ENCODE data around the gene ARHGEF37. TPM values are rescaled to one million over a fixed set of nuclear protein-coding genes. Genes with fewer than 3 reads are reported as not detected.

The ARHGEF37 gene
- total RNA-seq, 5 donors from 2014 or later (not counting 1 experiment from before 2014, with no cell fraction given): 0.07 to 1.0 (median 0.59) TPM; not detected in 1

- Mint-ChIP-seq H3K27me3 (no peaks in the 10 kb centered on the region), H3K36me3 (no peaks in the 10 kb centered on the region), H3K27ac (no peak overlapping the region), H3K4me3 (no peak overlapping the region), H3K9me3 (no peaks in the 10 kb centered on the region), H3K4me1 (no peaks in the 10 kb centered on the region)
- POLR2A ChIA-PET: no interaction called here
- H3K27ac ChIP-seq (ENCODE audit: low read length): no peak overlapping the region
- H3K4me1 ChIP-seq (ENCODE audit: control insufficient read depth in 1 of 2, extremely low read depth in 1 of 2, insufficient read depth in 2 of 2, low read length in 2 of 2): no peaks in the 10 kb centered on the region
- H3K9me3 ChIP-seq: no peaks in the 10 kb centered on the region
- ATAC-seq (replicated peaks in 1 of 4): no peak
- DNase-seq: no peak
- peaks cover 0 to 8% of the 10 kb centered on the region in 2 experiments for H3K27me3 ChIP-seq (replicated peaks in 1 of 2; ENCODE audit: control insufficient read depth in 2 of 2, extremely low read depth in 1 of 2, insufficient read depth in 2 of 2, low read length in 1 of 2)
- H3K4me3 ChIP-seq (ENCODE audit: control insufficient read depth in 1 of 2, extremely low read depth in 1 of 2, low read length in 1 of 2): no peak overlapping the region
- CTCF ChIA-PET: no interaction called here
- WGBS (ENCODE audit: insufficient coverage): 84% methylated on average over 5 of the region's 5 CpGs
- H3K36me3 ChIP-seq (ENCODE audit: control insufficient read depth in 2 of 2, extremely low read depth in 1 of 2, insufficient read depth in 1 of 2, low read length in 1 of 2): no peaks in the 10 kb centered on the region
Measured at GRCh38 chr5:149629421-149629820, 48.1 kb downstream of the ARHGEF37 start.

GRCh38 chr5:149630337-149630736 is 49.0 kb downstream of the ARHGEF37 start:
- no peaks in the 10 kb centered on the region for H3K36me3 Mint-ChIP-seq
- DNase-seq (no peak), ATAC-seq (replicated peaks in 1 of 4) (no peak)
- CTCF ChIA-PET: interaction anchor here in 1 of 2 donors (0.5 kb wide), 1 partner anchor 8 kb away, joined by 3 read pairs; no protein-coding TSS in a partner anchor
- no peak overlapping the region for H3K27ac Mint-ChIP-seq
- no peaks in the 10 kb centered on the region for H3K9me3 Mint-ChIP-seq
- H3K9me3 ChIP-seq: no peaks in the 10 kb centered on the region
- POLR2A ChIA-PET: no interaction called here
- no peaks in the 10 kb centered on the region for H3K36me3 ChIP-seq (ENCODE audit: control insufficient read depth in 2 of 2, extremely low read depth in 1 of 2, insufficient read depth in 1 of 2, low read length in 1 of 2)
- no peak overlapping the region for H3K4me3 ChIP-seq (ENCODE audit: control insufficient read depth in 1 of 2, extremely low read depth in 1 of 2, low read length in 1 of 2)
- H3K4me1 ChIP-seq (ENCODE audit: control insufficient read depth in 1 of 2, extremely low read depth in 1 of 2, insufficient read depth in 2 of 2, low read length in 2 of 2): no peaks in the 10 kb centered on the region
- no peaks in the 10 kb centered on the region for H3K27me3 Mint-ChIP-seq
- peaks cover 0 to 8% of the 10 kb centered on the region in 2 experiments for H3K27me3 ChIP-seq (replicated peaks in 1 of 2; ENCODE audit: control insufficient read depth in 2 of 2, extremely low read depth in 1 of 2, insufficient read depth in 2 of 2, low read length in 1 of 2)
- H3K4me3 Mint-ChIP-seq: no peak overlapping the region
- 90% methylated on average over 8 of the region's 8 CpGs for WGBS (ENCODE audit: insufficient coverage)
- no peaks in the 10 kb centered on the region for H3K4me1 Mint-ChIP-seq
- no peak overlapping the region for H3K27ac ChIP-seq (ENCODE audit: low read length)

GRCh38 chr5:149631506-149631905 is 50.2 kb downstream of the ARHGEF37 start:
- ChIA-PET CTCF (no interaction called here), POLR2A (no interaction called here)
- Mint-ChIP-seq H3K36me3 (no peaks in the 10 kb centered on the region), H3K9me3 (no peaks in the 10 kb centered on the region), H3K4me1 (no peaks in the 10 kb centered on the region), H3K4me3 (no peak overlapping the region), H3K27me3 (no peaks in the 10 kb centered on the region), H3K27ac (no peak overlapping the region)
- DNase-seq: no peak
- no peaks in the 10 kb centered on the region for H3K4me1 ChIP-seq (ENCODE audit: control insufficient read depth in 1 of 2, extremely low read depth in 1 of 2, insufficient read depth in 2 of 2, low read length in 2 of 2)
- no peaks in the 10 kb centered on the region for H3K9me3 ChIP-seq
- H3K27me3 ChIP-seq (replicated peaks in 1 of 2; ENCODE audit: control insufficient read depth in 2 of 2, extremely low read depth in 1 of 2, insufficient read depth in 2 of 2, low read length in 1 of 2): peaks cover 0 to 8% of the 10 kb centered on the region in 2 experiments
- WGBS (ENCODE audit: insufficient coverage): 100% methylated on average over 2 of the region's 2 CpGs
- no peak for ATAC-seq (replicated peaks in 1 of 4)
- no peak overlapping the region for H3K4me3 ChIP-seq (ENCODE audit: control insufficient read depth in 1 of 2, extremely low read depth in 1 of 2, low read length in 1 of 2)
- no peak overlapping the region for H3K27ac ChIP-seq (ENCODE audit: low read length)
- no peaks in the 10 kb centered on the region for H3K36me3 ChIP-seq (ENCODE audit: control insufficient read depth in 2 of 2, extremely low read depth in 1 of 2, insufficient read depth in 1 of 2, low read length in 1 of 2)

- Histone ChIP-seq H3K36me3 (ENCODE audit: control insufficient read depth in 2 of 2, extremely low read depth in 1 of 2, insufficient read depth in 1 of 2, low read length in 1 of 2) (no peaks in the 10 kb centered on the region), H3K4me1 (ENCODE audit: control insufficient read depth in 1 of 2, extremely low read depth in 1 of 2, insufficient read depth in 2 of 2, low read length in 2 of 2) (peaks cover 0 to 3% of the 10 kb centered on the region in 2 experiments), H3K4me3 (ENCODE audit: control insufficient read depth in 1 of 2, extremely low read depth in 1 of 2, low read length in 1 of 2) (no peak overlapping the region), H3K27me3 (replicated peaks in 1 of 2; ENCODE audit: control insufficient read depth in 2 of 2, extremely low read depth in 1 of 2, insufficient read depth in 2 of 2, low read length in 1 of 2) (peaks cover 0 to under 1% of the 10 kb centered on the region in 2 experiments), H3K9me3 (no peaks in the 10 kb centered on the region), H3K27ac (ENCODE audit: low read length) (no peak overlapping the region)
- no peak overlapping the region for H3K27ac Mint-ChIP-seq
- no peak for ATAC-seq (replicated peaks in 1 of 4)
- DNase-seq: no peak
- no peak overlapping the region for H3K4me3 Mint-ChIP-seq
- no peaks in the 10 kb centered on the region for H3K36me3 Mint-ChIP-seq
- 75% methylated on average over 10 of the region's 12 CpGs for WGBS (ENCODE audit: insufficient coverage)
- no peaks in the 10 kb centered on the region for H3K9me3 Mint-ChIP-seq
- H3K4me1 Mint-ChIP-seq: no peaks in the 10 kb centered on the region
- H3K27me3 Mint-ChIP-seq: no peaks in the 10 kb centered on the region
- POLR2A ChIA-PET: no interaction called here
- CTCF ChIA-PET: interaction anchor here (1.2 to 2.6 kb wide), 3 partner anchors 24 to 197 kb away, joined by 4 to 9 read pairs (median 8); no protein-coding TSS in a partner anchor
Measured at GRCh38 chr5:149632311-149633251, 51.3 kb downstream of the ARHGEF37 start.

- POLR2A ChIA-PET: no interaction called here
- CTCF ChIA-PET: interaction anchor here (0.5 to 2.6 kb wide), 3 partner anchors 34 to 196 kb away, joined by 3 to 9 read pairs (median 8); no protein-coding TSS in a partner anchor
- 83% methylated on average over 4 of the region's 8 CpGs for WGBS (ENCODE audit: insufficient coverage)
Measured at GRCh38 chr5:149633476-149634350, 52.4 kb downstream of the ARHGEF37 start.

GRCh38 chr5:149635394-149635793 is 54.1 kb downstream of the ARHGEF37 start:
- DNase-seq: no peak
- 40% methylated on average over 1 of the region's 2 CpGs for WGBS (ENCODE audit: insufficient coverage)
- no peak overlapping the region for H3K27ac ChIP-seq (ENCODE audit: low read length)
- Mint-ChIP-seq H3K4me1 (no peaks in the 10 kb centered on the region), H3K9me3 (no peaks in the 10 kb centered on the region), H3K27me3 (no peaks in the 10 kb centered on the region), H3K36me3 (no peaks in the 10 kb centered on the region), H3K4me3 (no peak overlapping the region), H3K27ac (no peak overlapping the region)
- no peak overlapping the region for H3K4me3 ChIP-seq (ENCODE audit: control insufficient read depth in 1 of 2, extremely low read depth in 1 of 2, low read length in 1 of 2)
- H3K4me1 ChIP-seq (ENCODE audit: control insufficient read depth in 1 of 2, extremely low read depth in 1 of 2, insufficient read depth in 2 of 2, low read length in 2 of 2): peaks cover 0 to 3% of the 10 kb centered on the region in 2 experiments
- CTCF ChIA-PET: interaction anchor here in 1 of 2 donors (2.6 kb wide), 1 partner anchor 195 kb away, joined by 8 read pairs; no protein-coding TSS in a partner anchor
- H3K27me3 ChIP-seq (replicated peaks in 1 of 2; ENCODE audit: control insufficient read depth in 2 of 2, extremely low read depth in 1 of 2, insufficient read depth in 2 of 2, low read length in 1 of 2): no peaks in the 10 kb centered on the region
- no peak for ATAC-seq (replicated peaks in 1 of 4)
- POLR2A ChIA-PET: no interaction called here
- no peaks in the 10 kb centered on the region for H3K36me3 ChIP-seq (ENCODE audit: control insufficient read depth in 2 of 2, extremely low read depth in 1 of 2, insufficient read depth in 1 of 2, low read length in 1 of 2)
- H3K9me3 ChIP-seq: no peaks in the 10 kb centered on the region

More at GRCh38 chr5:149633476-149634350, 52.4 kb downstream of the ARHGEF37 start:
- Mint-ChIP-seq H3K27me3 (no peaks in the 10 kb centered on the region), H3K27ac (no peak overlapping the region), H3K4me1 (no peaks in the 10 kb centered on the region), H3K9me3 (no peaks in the 10 kb centered on the region), H3K4me3 (no peak overlapping the region), H3K36me3 (no peaks in the 10 kb centered on the region)
- Histone ChIP-seq H3K4me3 (ENCODE audit: control insufficient read depth in 1 of 2, extremely low read depth in 1 of 2, low read length in 1 of 2) (no peak overlapping the region), H3K4me1 (ENCODE audit: control insufficient read depth in 1 of 2, extremely low read depth in 1 of 2, insufficient read depth in 2 of 2, low read length in 2 of 2) (peaks cover 0 to 3% of the 10 kb centered on the region in 2 experiments), H3K27me3 (replicated peaks in 1 of 2; ENCODE audit: control insufficient read depth in 2 of 2, extremely low read depth in 1 of 2, insufficient read depth in 2 of 2, low read length in 1 of 2) (no peaks in the 10 kb centered on the region), H3K36me3 (ENCODE audit: control insufficient read depth in 2 of 2, extremely low read depth in 1 of 2, insufficient read depth in 1 of 2, low read length in 1 of 2) (no peaks in the 10 kb centered on the region), H3K9me3 (no peaks in the 10 kb centered on the region), H3K27ac (ENCODE audit: low read length) (no peak overlapping the region)
- no peak for ATAC-seq (replicated peaks in 1 of 4)
- DNase-seq: no peak
